ENCODE results near the gene SPTBN1.

SPTBN1 gene

GRCh38 chr2:54456612-54457322 is 640 bp downstream of the SPTBN1 start:
- DNase-seq (ENCODE audit: extremely low spot score) = peak; percentile 58
- TF ChIP-seq SUZ12 (IDR thresholded peaks at IDR 0.05) (no peak), FOXA1 (IDR thresholded peaks at IDR 0.05) (no peak), ELF4 (IDR thresholded peaks at IDR 0.05) (no peak), FOXK2 (IDR thresholded peaks at IDR 0.05) (no peak)
- ChIA-PET POLR2A (no interaction called here), CTCF (no interaction called here)

GRCh38 chr2:54457323-54458023 is 1.3 kb downstream of the SPTBN1 start:
- no peak for TF ChIP-seq HDGF (IDR thresholded peaks at IDR 0.05; ENCODE audit: borderline replicate concordance)
- TF ChIP-seq ARNT (IDR thresholded peaks at IDR 0.05) = no peak
- TF ChIP-seq ZNF384 (IDR thresholded peaks at IDR 0.05) = no peak
- TF ChIP-seq BHLHE40 (IDR thresholded peaks at IDR 0.05; ENCODE audit: borderline replicate concordance) = no peak
- no peak for TF ChIP-seq SP1 (IDR thresholded peaks at IDR 0.05)
- TF ChIP-seq FOXK2 (IDR thresholded peaks at IDR 0.05) = no peak
- no peak for TF ChIP-seq FOXM1 (IDR thresholded peaks at IDR 0.05; ENCODE audit: borderline replicate concordance)
- TF ChIP-seq CTBP1 (IDR thresholded peaks at IDR 0.05; ENCODE audit: borderline replicate concordance) = no peak
- no peak for TF ChIP-seq PKNOX1 (IDR thresholded peaks at IDR 0.05)
- no peak for TF ChIP-seq FOXA1 (IDR thresholded peaks at IDR 0.05)
- TF ChIP-seq LEF1 (IDR thresholded peaks at IDR 0.05; ENCODE audit: borderline replicate concordance) = no peak
- TF ChIP-seq TARDBP (IDR thresholded peaks at IDR 0.05) = no peak
- TF ChIP-seq ELF4 (IDR thresholded peaks at IDR 0.05) = no peak
- no peak for TF ChIP-seq NFRKB (IDR thresholded peaks at IDR 0.05)
- no peak for TF ChIP-seq L3MBTL2 (conservative IDR thresholded peaks at IDR 0.05)
- TF ChIP-seq SUZ12 (IDR thresholded peaks at IDR 0.05) = no peak
- POLR2A ChIA-PET = no interaction called here
- peak; percentile 36 for DNase-seq (ENCODE audit: extremely low spot score)
- CTCF ChIA-PET = interaction anchor here (0.6 to 1.1 kb wide), 2 partner anchors 41 to 974 kb away, joined by 4 read pairs; no protein-coding TSS in a partner anchor

- POLR2A ChIA-PET = no interaction called here
- CTCF ChIA-PET = interaction anchor here (0.6 kb wide), 1 partner anchor 1643 kb away, joined by 3 read pairs; no protein-coding TSS in a partner anchor
- DNase-seq (ENCODE audit: extremely low spot score) = no peak
- TF ChIP-seq PKNOX1 (IDR thresholded peaks at IDR 0.05) (no peak), FOXM1 (IDR thresholded peaks at IDR 0.05; ENCODE audit: borderline replicate concordance) (no peak), NFRKB (IDR thresholded peaks at IDR 0.05) (no peak), FOXK2 (IDR thresholded peaks at IDR 0.05) (no peak)
Measured at GRCh38 chr2:54459037-54459441, 2.9 kb downstream of the SPTBN1 start.

- ChIA-PET CTCF (no interaction called here), POLR2A (no interaction called here)
- no peak for TF ChIP-seq SUZ12 (IDR thresholded peaks at IDR 0.05)
- TF ChIP-seq NFRKB (IDR thresholded peaks at IDR 0.05) = no peak
- no peak for TF ChIP-seq FOXK2 (IDR thresholded peaks at IDR 0.05)
- no peak for TF ChIP-seq CTBP1 (IDR thresholded peaks at IDR 0.05; ENCODE audit: borderline replicate concordance)
- TF ChIP-seq FOXA1 (IDR thresholded peaks at IDR 0.05) = no peak
- no peak for TF ChIP-seq TARDBP (IDR thresholded peaks at IDR 0.05)
- no peak for TF ChIP-seq BHLHE40 (IDR thresholded peaks at IDR 0.05; ENCODE audit: borderline replicate concordance)
- TF ChIP-seq ELF4 (IDR thresholded peaks at IDR 0.05) = no peak
- no peak for TF ChIP-seq LEF1 (IDR thresholded peaks at IDR 0.05; ENCODE audit: borderline replicate concordance)
- TF ChIP-seq PKNOX1 (IDR thresholded peaks at IDR 0.05) = no peak
- TF ChIP-seq L3MBTL2 (conservative IDR thresholded peaks at IDR 0.05) = no peak
- no peak for TF ChIP-seq ARNT (IDR thresholded peaks at IDR 0.05)
- TF ChIP-seq ZNF384 (IDR thresholded peaks at IDR 0.05) = no peak
- no peak for DNase-seq (ENCODE audit: extremely low spot score)
Measured at GRCh38 chr2:54461261-54461660, 5.1 kb downstream of the SPTBN1 start.

GRCh38 chr2:54464341-54464740 is 8.2 kb downstream of the SPTBN1 start:
- TF ChIP-seq SUZ12 (IDR thresholded peaks at IDR 0.05) (no peak), FOXM1 (IDR thresholded peaks at IDR 0.05; ENCODE audit: borderline replicate concordance) (no peak), SP1 (IDR thresholded peaks at IDR 0.05) (no peak), HDGF (IDR thresholded peaks at IDR 0.05; ENCODE audit: borderline replicate concordance) (no peak), ARNT (IDR thresholded peaks at IDR 0.05) (no peak), L3MBTL2 (conservative IDR thresholded peaks at IDR 0.05) (no peak), FOXK2 (IDR thresholded peaks at IDR 0.05) (no peak), CTBP1 (IDR thresholded peaks at IDR 0.05; ENCODE audit: borderline replicate concordance) (no peak), ELF4 (IDR thresholded peaks at IDR 0.05) (no peak), TARDBP (IDR thresholded peaks at IDR 0.05) (no peak), LEF1 (IDR thresholded peaks at IDR 0.05; ENCODE audit: borderline replicate concordance) (no peak), ZNF384 (IDR thresholded peaks at IDR 0.05) (no peak), BHLHE40 (IDR thresholded peaks at IDR 0.05; ENCODE audit: borderline replicate concordance) (no peak), PKNOX1 (IDR thresholded peaks at IDR 0.05) (no peak), FOXA1 (IDR thresholded peaks at IDR 0.05) (no peak), NFRKB (IDR thresholded peaks at IDR 0.05) (no peak)
- CTCF ChIA-PET = no interaction called here
- POLR2A ChIA-PET = no interaction called here
- DNase-seq (ENCODE audit: extremely low spot score) = no peak

All from HEK293T (cell line).